Neural cell (in vitro differentiated cells): ENCODE measurements around the gene FOSL2.

ENCODE experiments used
- CTCF ChIP-seq: fragments of 450-650 bp; IDR thresholded peaks from 2 replicates; pipeline ENCODE4 v1.5.1; 2014; ENCODE audit warnings: antibody characterized with exemption, mild to moderate bottlenecking, moderate library complexity; ENCODE audit not compliant: poor library complexity, severe bottlenecking
- EP300 ChIP-seq: fragments of 450-650 bp; conservative IDR thresholded peaks from 2 replicates; pipeline ENCODE4 v1.6.1; 2014; ENCODE audit warnings: antibody characterized with exemption, mild to moderate bottlenecking, moderate library complexity; ENCODE audit not compliant: poor library complexity, severe bottlenecking
- EZH2 ChIP-seq: fragments of 200-600, 300-800 bp; shearing (Covaris generic), sonication (generic); IDR thresholded peaks from 2 replicates; pipeline ENCODE4 v1.6.1; 2014; ENCODE audit warnings: antibody characterized with exemption, low read length, borderline replicate concordance, mild to moderate bottlenecking; ENCODE audit not compliant: insufficient read depth, poor library complexity, severe bottlenecking
- MXI1 ChIP-seq: fragments of 450-650 bp; conservative IDR thresholded peaks from 2 replicates; pipeline ENCODE4 v1.6.1; 2014; ENCODE audit warnings: antibody characterized with exemption, mild to moderate bottlenecking; ENCODE audit not compliant: poor library complexity, severe bottlenecking
- POLR2AphosphoS5 ChIP-seq: IDR thresholded peaks from 2 replicates; pipeline ENCODE4 v1.6.1; 2012
- SMC3 ChIP-seq: fragments of 450-650 bp; conservative IDR thresholded peaks from 2 replicates; pipeline ENCODE4 v1.6.1; 2014; ENCODE audit warnings: antibody characterized with exemption, mild to moderate bottlenecking, moderate library complexity; ENCODE audit not compliant: poor library complexity
- TAF1 ChIP-seq: IDR thresholded peaks from 2 replicates; pipeline ENCODE4 v1.6.1; 2012; ENCODE audit warnings: low read depth
- TF ChIP-seq, protein P1 (sequence below): IDR thresholded peaks from 2 replicates; pipeline ENCODE4 v1.6.1; 2012; ENCODE audit warnings: borderline replicate concordance

GRCh38 chr2:28390746-28391563 lies 1.7 kb upstream of the FOSL2 start:
- TF ChIP-seq CTCF (no peak), POLR2AphosphoS5 (no peak), EP300 (no peak), SMC3 (no peak), TAF1 (no peak), EZH2 (no peak), MXI1 (no peak)
- TF ChIP-seq, protein P1, sequence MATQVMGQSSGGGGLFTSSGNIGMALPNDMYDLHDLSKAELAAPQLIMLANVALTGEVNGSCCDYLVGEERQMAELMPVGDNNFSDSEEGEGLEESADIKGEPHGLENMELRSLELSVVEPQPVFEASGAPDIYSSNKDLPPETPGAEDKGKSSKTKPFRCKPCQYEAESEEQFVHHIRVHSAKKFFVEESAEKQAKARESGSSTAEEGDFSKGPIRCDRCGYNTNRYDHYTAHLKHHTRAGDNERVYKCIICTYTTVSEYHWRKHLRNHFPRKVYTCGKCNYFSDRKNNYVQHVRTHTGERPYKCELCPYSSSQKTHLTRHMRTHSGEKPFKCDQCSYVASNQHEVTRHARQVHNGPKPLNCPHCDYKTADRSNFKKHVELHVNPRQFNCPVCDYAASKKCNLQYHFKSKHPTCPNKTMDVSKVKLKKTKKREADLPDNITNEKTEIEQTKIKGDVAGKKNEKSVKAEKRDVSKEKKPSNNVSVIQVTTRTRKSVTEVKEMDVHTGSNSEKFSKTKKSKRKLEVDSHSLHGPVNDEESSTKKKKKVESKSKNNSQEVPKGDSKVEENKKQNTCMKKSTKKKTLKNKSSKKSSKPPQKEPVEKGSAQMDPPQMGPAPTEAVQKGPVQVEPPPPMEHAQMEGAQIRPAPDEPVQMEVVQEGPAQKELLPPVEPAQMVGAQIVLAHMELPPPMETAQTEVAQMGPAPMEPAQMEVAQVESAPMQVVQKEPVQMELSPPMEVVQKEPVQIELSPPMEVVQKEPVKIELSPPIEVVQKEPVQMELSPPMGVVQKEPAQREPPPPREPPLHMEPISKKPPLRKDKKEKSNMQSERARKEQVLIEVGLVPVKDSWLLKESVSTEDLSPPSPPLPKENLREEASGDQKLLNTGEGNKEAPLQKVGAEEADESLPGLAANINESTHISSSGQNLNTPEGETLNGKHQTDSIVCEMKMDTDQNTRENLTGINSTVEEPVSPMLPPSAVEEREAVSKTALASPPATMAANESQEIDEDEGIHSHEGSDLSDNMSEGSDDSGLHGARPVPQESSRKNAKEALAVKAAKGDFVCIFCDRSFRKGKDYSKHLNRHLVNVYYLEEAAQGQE: no peak
